ENCODE data around the gene PER1. TPM values are rescaled to one million over a fixed set of nuclear protein-coding genes. Genes with fewer than 3 reads are reported as not detected.
"Not testable (repeated sequence)": the region's sequence is repeated elsewhere in the genome, so short reads cannot be mapped to it uniquely, and the experiment has no call there.

PER1 gene
- total RNA-seq, 4 donors from 2014 or later, result 55.9 to 211 (median 109) TPM

DNA sequence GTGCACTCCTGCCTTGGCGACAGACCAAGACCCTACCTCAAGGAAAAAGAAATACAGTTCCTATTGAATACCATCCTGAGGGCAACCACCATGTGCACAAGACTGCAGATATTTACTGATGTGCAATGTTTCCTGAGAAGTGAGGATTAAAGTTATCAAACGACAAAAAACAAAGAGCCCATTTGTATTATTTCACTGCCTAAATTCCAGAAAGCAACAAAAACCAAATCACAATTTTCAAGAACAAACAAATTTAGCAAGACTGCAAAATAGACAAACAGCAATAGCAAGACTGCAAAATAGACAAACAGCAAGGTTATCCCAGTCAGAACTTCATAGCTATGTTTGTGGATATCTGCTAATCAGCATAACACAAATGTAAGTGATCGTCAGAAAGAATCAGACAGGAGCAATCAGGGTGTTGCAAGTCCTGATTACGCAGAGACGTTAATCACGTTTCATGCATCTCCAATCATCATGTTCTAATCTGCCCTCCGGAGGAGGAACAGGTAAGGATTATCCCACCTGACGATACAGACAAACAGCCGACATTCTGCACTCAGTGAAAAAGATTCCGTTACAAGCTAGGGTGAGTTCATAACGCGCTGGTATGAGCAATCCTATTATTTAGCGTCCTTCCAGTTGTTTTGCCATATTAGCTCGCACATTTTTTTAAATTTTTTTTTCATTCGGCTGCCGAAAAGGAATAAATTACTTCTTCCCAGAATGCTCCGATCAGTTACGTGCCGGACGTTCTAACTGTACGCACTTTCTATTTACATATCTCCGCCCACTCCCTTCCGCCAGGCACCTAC lies 21.1 kb upstream of the PER1 start:
- peak; percentile 84 for DNase-seq
- peak overlapping the region; percentile 18 to 51 (median 30) for H3K4me3 ChIP-seq
- peak overlapping the region; percentile 85 to 91 (median 89) for H3K27ac ChIP-seq
- intact Hi-C loops (cut with DNase I; ENCODE audit: low total_unique reads) (no loop called here), in situ Hi-C loops (cut with MboI; ENCODE audit: low pct_ligation_motif_present in 1 of 4, low pct_unique_long_range_greater_than_20kb in 1 of 4, low sequenced_read_pairs in 3 of 4) (no loop called here)
- no peaks in the 10 kb centered on the region for H3K9me3 ChIP-seq
- WGBS, 2 donors (ENCODE audit: low coverage in 1 of 2), result 0 to 1% methylated on average over 19 to 23 of the region's 23 CpGs
- TF ChIP-seq CTCF (IDR thresholded peaks at IDR 0.05), result no peak
- peak; percentile 100 for TF ChIP-seq POLR2AphosphoS5 (IDR thresholded peaks at IDR 0.05)
- TF ChIP-seq POLR2A (IDR thresholded peaks at IDR 0.05), result peak; percentile 100
- peak; percentile 47 for TF ChIP-seq EP300 (IDR thresholded peaks at IDR 0.05; ENCODE audit: low read depth)
- peaks cover 22 to 40% (median 27%) of the 10 kb centered on the region in 4 donors for H3K4me1 ChIP-seq
- no peaks in the 10 kb centered on the region for H3K27me3 ChIP-seq
- H3K36me3 ChIP-seq, result no peaks in the 10 kb centered on the region

DNA sequence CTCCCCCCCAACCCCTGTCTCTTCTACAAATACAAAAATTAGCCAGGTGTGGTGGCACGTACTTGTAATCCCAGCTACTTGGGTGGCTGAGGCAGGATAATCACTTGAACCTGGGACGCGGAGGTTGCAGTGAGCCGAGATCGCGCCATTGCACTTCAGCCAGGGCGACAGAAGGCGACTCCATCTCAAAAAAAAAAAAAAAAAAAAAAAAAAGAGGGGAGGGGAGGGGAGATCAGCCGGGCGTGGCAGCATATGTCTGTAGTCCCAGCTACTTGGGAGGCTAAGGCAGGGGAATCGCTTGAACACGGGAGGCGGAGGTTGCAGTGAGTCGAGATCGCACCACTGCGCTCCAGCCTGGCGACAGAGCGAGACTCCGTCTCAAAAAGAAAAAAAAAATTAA lies 18.0 kb upstream of the PER1 start:
- H3K4me3 ChIP-seq; H3K27ac ChIP-seq; H3K27me3 ChIP-seq; DNase-seq; H3K9me3 ChIP-seq; H3K36me3 ChIP-seq; in situ Hi-C loops (cut with MboI; ENCODE audit: low pct_ligation_motif_present in 1 of 4, low pct_unique_long_range_greater_than_20kb in 1 of 4, low sequenced_read_pairs in 3 of 4); intact Hi-C loops (cut with DNase I; ENCODE audit: low total_unique reads): not testable (repeated sequence)
- whole genome bisulfite sequencing, 2 donors (ENCODE audit: low coverage in 1 of 2), result 87 to 95% methylated on average over 11 to 19 of the region's 19 CpGs
- H3K4me1 ChIP-seq, result peaks cover 7 to 23% (median 11%) of the 10 kb centered on the region in 4 donors

- Histone ChIP-seq H3K4me3 (no peak overlapping the region), H3K4me1 (peaks cover 14 to 24% (median 18%) of the 10 kb centered on the region in 4 donors), H3K27me3 (no peaks in the 10 kb centered on the region), H3K27ac (no peak overlapping the region), H3K9me3 (no peaks in the 10 kb centered on the region), H3K36me3 (no peaks in the 10 kb centered on the region)
- intact Hi-C loops (cut with DNase I; ENCODE audit: low total_unique reads) (no loop called here), in situ Hi-C loops (cut with MboI; ENCODE audit: low pct_ligation_motif_present in 1 of 4, low pct_unique_long_range_greater_than_20kb in 1 of 4, low sequenced_read_pairs in 3 of 4) (no loop called here)
- WGBS, 2 donors (ENCODE audit: low coverage in 1 of 2), result 76 to 87% methylated on average over 3 of the region's 3 CpGs
- TF ChIP-seq POLR2AphosphoS5 (IDR thresholded peaks at IDR 0.05) (no peak), POLR2A (IDR thresholded peaks at IDR 0.05) (no peak), CTCF (IDR thresholded peaks at IDR 0.05) (no peak), EP300 (IDR thresholded peaks at IDR 0.05; ENCODE audit: low read depth) (no peak)
- DNase-seq, result no peak
Measured at GRCh38 chr17:8167526-8167925, 15.3 kb upstream of the PER1 start.

GRCh38 chr17:8166731-8167130 lies 14.5 kb upstream of the PER1 start:
- 92% methylated on average over 6 of the region's 6 CpGs; no CpG with 5 or more reads in 1 of the 2 donors for WGBS, 2 donors (ENCODE audit: low coverage in 1 of 2)
- Histone ChIP-seq H3K4me1 (peaks cover 16 to 28% (median 21%) of the 10 kb centered on the region in 4 donors), H3K27ac (no peak overlapping the region), H3K36me3 (no peaks in the 10 kb centered on the region), H3K27me3 (no peaks in the 10 kb centered on the region), H3K9me3 (no peaks in the 10 kb centered on the region), H3K4me3 (no peak overlapping the region)
- in situ Hi-C loops (cut with MboI; ENCODE audit: low pct_ligation_motif_present in 1 of 4, low pct_unique_long_range_greater_than_20kb in 1 of 4, low sequenced_read_pairs in 3 of 4), result no loop called here
- intact Hi-C loops (cut with DNase I; ENCODE audit: low total_unique reads), result no loop called here
- no peak for DNase-seq
- TF ChIP-seq CTCF (IDR thresholded peaks at IDR 0.05) (no peak), EP300 (IDR thresholded peaks at IDR 0.05; ENCODE audit: low read depth) (no peak), POLR2AphosphoS5 (IDR thresholded peaks at IDR 0.05) (no peak), POLR2A (IDR thresholded peaks at IDR 0.05) (no peak)

Data from transverse colon (tissue), 4 donors.